Measurements from ENCODE around the gene MGAT5. TPM values are rescaled to one million over a fixed set of nuclear protein-coding genes. Genes with fewer than 3 reads are reported as not detected.

The MGAT5 gene
- total and polyA plus RNA-seq, 5 experiments from 2014 or later, result 3.6 to 61.1 (median 5.8) TPM

DNA sequence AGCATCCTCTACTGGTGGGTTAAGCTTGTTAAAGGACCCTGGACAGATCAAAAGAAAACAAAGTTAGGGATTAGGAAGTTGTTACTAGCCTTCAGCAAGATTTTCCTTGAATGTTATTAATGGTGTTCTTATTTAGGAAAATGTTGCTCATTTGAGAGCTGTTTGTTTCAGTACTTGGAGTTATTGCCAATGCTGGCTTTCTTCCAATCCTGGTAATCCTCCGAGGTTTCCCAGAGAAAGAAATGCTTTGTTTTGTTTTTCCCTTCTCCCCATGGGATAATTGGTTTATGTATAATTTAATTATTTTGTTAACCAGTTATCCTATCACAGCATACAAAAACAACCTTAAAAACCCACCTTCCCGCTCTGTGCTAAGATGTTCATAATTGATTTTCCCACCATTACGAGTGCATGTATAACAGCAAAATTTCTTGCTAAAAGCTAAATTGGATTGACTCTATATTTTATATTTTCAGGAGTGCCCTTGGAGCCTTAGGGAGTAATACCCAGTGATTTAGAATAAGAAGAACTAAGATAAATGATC is 79.8 kb downstream of the MGAT5 start:
- POLR2A ChIA-PET, result no interaction called here
- H3K27ac Mint-ChIP-seq, result no peak overlapping the region
- no peaks in the 10 kb centered on the region for H3K27me3 Mint-ChIP-seq
- peaks cover 2 to 7% (median 4%) of the 10 kb centered on the region in 4 donors for H3K4me1 Mint-ChIP-seq
- H3K4me3 Mint-ChIP-seq, result no peak overlapping the region
- peaks cover 9 to 36% (median 25%) of the 10 kb centered on the region in 3 donors for H3K36me3 Mint-ChIP-seq
- peaks cover 0 to 8% (median 3%) of the 10 kb centered on the region in 9 donors for H3K9me3 Mint-ChIP-seq
- DNase-seq, result no peak
- no peak for ATAC-seq

DNA sequence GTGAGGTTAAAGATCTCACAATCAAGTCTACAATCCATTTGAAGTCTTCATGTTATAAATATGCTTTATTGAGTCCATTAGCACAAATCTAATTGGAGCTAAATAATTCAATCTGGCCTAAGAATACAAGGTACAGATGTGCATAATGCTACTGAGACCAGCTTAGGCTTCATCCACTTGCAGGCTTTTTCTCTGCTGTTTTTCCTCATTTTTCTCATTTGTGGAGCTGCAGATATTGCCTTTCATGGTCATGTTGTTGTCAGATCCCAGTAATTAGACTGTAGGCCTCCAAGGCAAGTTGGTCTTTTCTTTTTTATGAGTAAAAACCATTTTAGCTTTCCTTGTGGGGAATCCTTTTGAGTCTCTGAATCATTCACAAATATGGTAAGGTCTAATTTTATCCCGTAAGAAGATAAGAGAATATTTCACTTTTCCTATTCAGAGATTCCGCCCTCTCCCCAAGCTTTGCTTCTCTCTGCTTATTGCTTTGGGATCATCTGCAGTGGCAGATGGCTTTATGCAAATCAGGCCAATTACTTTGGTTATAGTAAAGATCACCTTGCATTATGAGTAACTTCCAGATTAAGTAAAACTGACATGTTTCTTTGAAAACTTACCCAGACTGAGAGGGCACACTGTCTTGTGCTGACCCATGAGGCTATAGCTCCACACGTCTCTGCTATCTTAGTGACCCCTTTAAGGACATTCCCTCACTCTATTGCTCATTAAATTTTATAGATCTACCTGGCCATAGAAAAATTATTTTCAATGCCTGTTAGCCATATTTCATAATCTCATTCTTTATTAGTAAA is 80.9 kb downstream of the MGAT5 start:
- peaks cover 0 to 7% (median under 1%) of the 10 kb centered on the region in 4 donors for H3K4me1 Mint-ChIP-seq
- no peaks in the 10 kb centered on the region for H3K27me3 Mint-ChIP-seq
- POLR2A ChIA-PET, result no interaction called here
- H3K36me3 Mint-ChIP-seq, result peaks cover 9 to 37% (median 25%) of the 10 kb centered on the region in 3 donors
- H3K9me3 Mint-ChIP-seq, result peaks cover 0 to 8% (median 3%) of the 10 kb centered on the region in 9 donors
- ATAC-seq (no peak), DNase-seq (no peak)
- H3K27ac Mint-ChIP-seq, result peak overlapping the region in 1 of 10 donors; percentile 35
- H3K4me3 Mint-ChIP-seq, result no peak overlapping the region

DNA sequence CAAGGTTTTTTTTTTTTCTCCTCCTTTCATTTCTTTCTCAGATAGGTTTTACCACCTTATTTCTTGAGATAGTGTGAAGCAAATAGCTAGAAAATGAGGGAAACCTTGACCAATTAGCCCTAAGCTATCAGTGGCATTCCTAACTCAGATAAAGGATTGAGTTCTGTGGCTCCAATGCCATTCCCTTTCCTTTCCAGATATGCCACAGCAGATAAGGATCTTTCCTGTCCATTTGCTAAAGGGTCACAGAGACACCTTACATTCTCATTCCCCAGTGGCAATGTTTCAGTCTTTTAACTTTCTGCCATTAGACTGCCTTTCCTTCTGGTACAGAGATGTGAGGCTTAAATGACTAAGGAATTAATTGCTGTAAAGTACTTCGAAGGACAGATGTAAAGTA is 81.7 kb downstream of the MGAT5 start:
- Mint-ChIP-seq H3K9me3 (peaks cover 0 to 8% (median 3%) of the 10 kb centered on the region in 9 donors), H3K4me3 (no peak overlapping the region), H3K4me1 (peaks cover 0 to 7% (median under 1%) of the 10 kb centered on the region in 4 donors), H3K36me3 (peaks cover 9 to 39% (median 26%) of the 10 kb centered on the region in 3 donors), H3K27ac (no peak overlapping the region), H3K27me3 (no peaks in the 10 kb centered on the region)
- DNase-seq (no peak), ATAC-seq (no peak)
- POLR2A ChIA-PET, result interaction anchor here (0.6 kb wide), 1 partner anchor 15 kb away, joined by 3 read pairs; no protein-coding TSS in a partner anchor

DNA sequence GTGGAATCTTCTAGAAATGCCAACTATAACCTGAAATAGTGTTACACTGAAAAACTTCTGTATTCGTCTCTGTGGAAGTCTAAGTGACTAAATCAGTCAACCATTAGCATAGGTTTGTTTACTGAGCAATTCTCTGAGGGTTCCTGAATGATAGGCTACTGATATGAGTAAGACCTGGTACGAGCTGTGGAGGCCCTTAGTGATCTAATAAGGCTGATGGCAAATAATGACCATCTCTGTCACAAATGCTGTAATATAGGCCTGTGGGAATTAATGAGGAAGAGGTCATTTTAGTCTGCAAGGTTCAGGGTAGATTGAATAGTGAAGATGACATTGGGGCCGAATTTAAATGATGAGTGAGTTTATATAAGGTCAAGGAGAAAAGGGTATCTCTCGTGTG is 82.5 kb downstream of the MGAT5 start:
- H3K27ac Mint-ChIP-seq, result no peak overlapping the region

DNA sequence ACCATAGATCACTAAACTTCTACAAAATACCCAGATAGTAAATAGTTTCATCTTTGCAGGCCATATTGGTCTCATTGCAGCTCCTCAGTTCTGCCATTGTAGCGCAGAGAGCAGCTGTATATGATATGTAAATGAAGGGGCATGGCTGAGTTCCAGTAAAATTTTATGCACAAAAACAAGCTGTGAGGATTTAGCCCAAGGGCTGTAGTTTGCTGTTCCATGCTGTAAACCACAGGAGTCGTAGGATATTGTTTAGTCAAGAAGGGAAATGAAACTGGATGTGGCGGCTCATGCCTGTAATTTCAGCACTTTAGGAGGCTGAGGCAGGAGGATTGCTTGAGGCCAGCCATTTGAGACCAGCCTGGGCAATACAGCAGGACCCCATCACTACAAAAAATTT is 83.0 kb downstream of the MGAT5 start:
- ATAC-seq, result no peak
- no peak overlapping the region for H3K27ac Mint-ChIP-seq
- DNase-seq, result no peak
- no peak overlapping the region for H3K4me3 Mint-ChIP-seq
- peaks cover 0 to 34% (median 24%) of the 10 kb centered on the region in 3 donors for H3K36me3 Mint-ChIP-seq
- H3K9me3 Mint-ChIP-seq, result no peaks in the 10 kb centered on the region
- H3K4me1 Mint-ChIP-seq, result peaks cover 0 to 10% (median under 1%) of the 10 kb centered on the region in 4 donors
- H3K27me3 Mint-ChIP-seq, result no peaks in the 10 kb centered on the region
- POLR2A ChIA-PET, result no interaction called here

More for the DNA sequence above, 82.5 kb downstream of the MGAT5 start:
- peaks cover 4 to 36% (median 24%) of the 10 kb centered on the region in 3 donors for H3K36me3 Mint-ChIP-seq
- no peak for DNase-seq
- no peaks in the 10 kb centered on the region for H3K27me3 Mint-ChIP-seq
- POLR2A ChIA-PET, result no interaction called here
- peaks cover 0 to 9% (median under 1%) of the 10 kb centered on the region in 4 donors for H3K4me1 Mint-ChIP-seq
- ATAC-seq, result no peak
- no peak overlapping the region for H3K4me3 Mint-ChIP-seq
- peaks cover 0 to 5% (median 0%) of the 10 kb centered on the region in 9 donors for H3K9me3 Mint-ChIP-seq

DNA sequence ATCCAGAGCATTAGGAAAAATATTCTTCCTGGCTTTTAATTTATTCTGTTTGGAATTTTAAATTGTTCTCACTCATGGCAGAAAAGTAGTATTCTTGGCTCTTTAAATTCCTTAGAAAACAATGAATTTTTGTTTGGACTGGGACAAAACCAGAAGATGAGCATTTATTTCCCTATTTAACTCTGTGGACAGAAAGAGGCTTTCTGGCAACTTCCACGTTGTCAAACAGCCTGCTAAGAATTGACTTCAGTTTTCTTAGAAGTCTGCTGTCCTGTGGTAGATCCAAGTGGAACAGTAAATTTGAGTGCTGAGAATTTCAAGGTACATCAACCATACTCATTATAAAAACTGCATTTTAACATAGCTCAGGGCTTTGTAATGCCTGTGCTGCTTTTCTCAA is 83.8 kb downstream of the MGAT5 start:
- H3K36me3 Mint-ChIP-seq, result peaks cover 0 to 38% (median 28%) of the 10 kb centered on the region in 3 donors
- no peak overlapping the region for H3K4me3 Mint-ChIP-seq
- H3K9me3 Mint-ChIP-seq, result no peaks in the 10 kb centered on the region
- POLR2A ChIA-PET, result no interaction called here
- H3K4me1 Mint-ChIP-seq, result peaks cover 0 to 10% (median under 1%) of the 10 kb centered on the region in 4 donors
- no peaks in the 10 kb centered on the region for H3K27me3 Mint-ChIP-seq
- DNase-seq (no peak), ATAC-seq (no peak)
- H3K27ac Mint-ChIP-seq, result no peak overlapping the region

DNA sequence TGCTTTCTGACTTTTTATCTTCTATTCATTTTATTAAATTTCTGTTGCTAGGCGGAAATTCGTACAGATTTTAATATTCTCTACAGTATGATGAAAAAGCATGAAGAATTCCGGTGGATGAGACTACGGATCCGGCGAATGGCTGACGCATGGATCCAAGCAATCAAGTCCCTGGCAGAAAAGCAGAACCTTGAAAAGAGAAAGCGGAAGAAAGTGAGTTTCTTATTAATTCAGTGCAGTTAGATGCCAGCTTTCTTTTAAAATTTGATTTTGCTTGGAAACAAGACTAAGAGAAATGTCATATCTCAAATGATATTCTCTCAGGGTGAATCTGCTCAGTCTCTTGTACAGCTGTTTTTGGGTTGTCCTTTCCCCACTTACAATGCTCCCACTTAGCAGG is 84.3 kb downstream of the MGAT5 start:
- Mint-ChIP-seq H3K4me3 (no peak overlapping the region), H3K9me3 (no peaks in the 10 kb centered on the region), H3K27ac (peak overlapping the region in 1 of 10 donors; percentile 36), H3K27me3 (no peaks in the 10 kb centered on the region), H3K36me3 (peaks cover 0 to 43% (median 30%) of the 10 kb centered on the region in 3 donors), H3K4me1 (peaks cover 0 to 10% (median under 1%) of the 10 kb centered on the region in 4 donors)
- POLR2A ChIA-PET, result no interaction called here
- ATAC-seq, result no peak
- DNase-seq, result no peak

DNA sequence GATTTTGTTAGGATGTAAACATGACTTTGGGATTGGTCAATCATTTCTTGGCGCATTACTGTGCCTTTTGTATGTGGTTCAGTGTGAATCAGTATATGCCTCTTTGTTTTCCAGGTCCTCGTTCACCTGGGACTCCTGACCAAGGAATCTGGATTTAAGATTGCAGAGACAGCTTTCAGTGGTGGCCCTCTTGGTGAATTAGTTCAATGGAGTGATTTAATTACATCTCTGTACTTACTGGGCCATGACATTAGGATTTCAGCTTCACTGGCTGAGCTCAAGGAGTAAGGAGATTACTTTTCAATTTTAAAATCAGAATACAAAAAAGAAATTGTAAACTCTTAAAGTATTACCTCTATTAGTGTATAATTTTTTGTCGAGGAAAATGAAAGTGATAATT is 87.6 kb downstream of the MGAT5 start:
- no peaks in the 10 kb centered on the region for H3K27me3 Mint-ChIP-seq
- H3K9me3 Mint-ChIP-seq, result no peaks in the 10 kb centered on the region
- DNase-seq (no peak), ATAC-seq (no peak)
- no peak overlapping the region for H3K4me3 Mint-ChIP-seq
- H3K27ac Mint-ChIP-seq, result peak overlapping the region in 1 of 10 donors; percentile 27
- peaks cover 0 to 4% (median 2%) of the 10 kb centered on the region in 4 donors for H3K4me1 Mint-ChIP-seq
- POLR2A ChIA-PET, result no interaction called here
- peaks cover 21 to 68% (median 43%) of the 10 kb centered on the region in 3 donors for H3K36me3 Mint-ChIP-seq

DNA sequence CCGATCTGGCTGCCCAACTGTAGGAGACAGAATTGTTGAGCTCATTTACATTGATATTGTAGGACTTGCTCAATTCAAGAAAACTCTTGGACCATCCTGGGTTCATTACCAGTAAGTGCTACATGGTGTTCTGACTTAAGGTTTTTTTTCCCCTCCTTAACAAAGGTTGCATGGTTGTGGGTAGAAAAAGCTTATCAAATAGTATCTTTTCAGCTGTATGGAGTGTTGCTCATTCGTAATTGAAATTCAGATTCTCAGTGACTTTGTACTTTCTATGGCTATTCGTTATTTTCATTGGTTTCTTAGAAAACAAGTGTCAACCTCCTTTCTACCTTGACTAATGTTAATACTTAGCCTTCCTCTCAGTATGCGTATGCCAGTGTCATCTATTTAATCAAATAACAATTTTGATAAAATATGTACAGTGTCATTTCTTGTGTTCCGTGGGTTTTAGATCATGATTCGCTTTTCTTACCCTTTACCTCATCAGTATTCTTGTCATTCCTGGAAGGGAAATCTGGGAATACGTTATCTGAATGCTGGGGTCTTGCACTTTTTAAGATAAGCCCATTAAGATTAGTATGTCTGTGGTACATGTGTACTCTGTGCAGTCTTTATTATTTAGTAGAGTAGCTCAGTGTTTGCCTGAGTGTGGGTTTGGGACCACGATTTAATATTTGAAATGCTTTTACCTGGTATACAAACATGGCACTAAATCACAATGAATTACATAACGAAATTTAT is 91.3 kb downstream of the MGAT5 start:
- H3K27me3 Mint-ChIP-seq, result no peaks in the 10 kb centered on the region
- H3K27ac Mint-ChIP-seq, result no peak overlapping the region
- POLR2A ChIA-PET, result no interaction called here
- H3K4me1 Mint-ChIP-seq, result peaks cover 0 to 10% (median 3%) of the 10 kb centered on the region in 4 donors
- H3K36me3 Mint-ChIP-seq, result peaks cover 21 to 61% (median 38%) of the 10 kb centered on the region in 3 donors
- ATAC-seq (no peak), DNase-seq (no peak)
- H3K4me3 Mint-ChIP-seq, result no peak overlapping the region
- no peaks in the 10 kb centered on the region for H3K9me3 Mint-ChIP-seq

DNA sequence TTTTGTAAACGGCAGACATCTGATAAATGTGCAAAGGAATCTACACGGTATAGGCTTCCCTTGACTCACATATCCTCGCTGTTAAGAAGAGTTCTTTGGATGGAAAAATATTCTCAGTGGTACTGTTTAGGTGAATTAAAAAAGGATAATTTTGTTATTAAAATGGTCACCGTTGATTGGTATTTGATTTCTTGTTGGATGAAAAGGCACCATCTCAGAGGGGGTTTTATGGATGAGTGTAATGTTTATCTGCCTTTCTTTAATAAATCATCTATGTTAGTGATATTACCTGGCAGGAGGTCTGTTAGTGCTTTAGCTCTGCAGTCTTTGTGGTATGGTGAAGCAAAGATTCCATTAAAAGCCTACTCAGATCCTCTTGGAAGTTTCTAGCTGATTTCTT is 92.3 kb downstream of the MGAT5 start:
- Mint-ChIP-seq H3K27ac (no peak overlapping the region), H3K27me3 (no peaks in the 10 kb centered on the region), H3K4me3 (no peak overlapping the region), H3K36me3 (peaks cover 26 to 67% (median 43%) of the 10 kb centered on the region in 3 donors), H3K9me3 (no peaks in the 10 kb centered on the region), H3K4me1 (peaks cover 0 to 10% (median 3%) of the 10 kb centered on the region in 4 donors)
- ATAC-seq (no peak), DNase-seq (no peak)
- POLR2A ChIA-PET, result no interaction called here

DNA sequence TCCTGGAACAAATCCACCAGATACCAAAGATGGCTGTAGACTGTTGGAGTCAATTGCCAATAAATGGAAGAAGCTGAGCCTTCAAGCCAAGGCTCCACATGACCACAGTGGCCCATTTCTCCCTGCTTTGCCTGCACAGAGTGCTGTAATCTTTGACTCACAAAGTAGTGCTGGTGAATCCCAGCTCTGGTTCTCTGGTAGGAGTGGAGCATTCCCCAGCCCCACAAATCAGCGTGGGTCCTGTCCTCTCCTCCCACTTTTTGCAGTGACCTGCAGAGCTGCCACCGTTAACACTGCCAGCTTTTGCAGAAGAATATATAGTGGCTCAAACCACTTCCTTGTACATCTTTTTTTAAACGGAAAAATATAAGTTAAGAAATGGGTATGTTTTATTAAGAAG is 93.9 kb downstream of the MGAT5 start:
- ATAC-seq (no peak), DNase-seq (no peak)
- H3K27ac Mint-ChIP-seq, result peak overlapping the region in 2 of 10 donors; percentile 12 to 34
- H3K4me1 Mint-ChIP-seq, result peaks cover 0 to 6% (median 3%) of the 10 kb centered on the region in 4 donors
- no peak overlapping the region for H3K4me3 Mint-ChIP-seq
- POLR2A ChIA-PET, result no interaction called here
- no peaks in the 10 kb centered on the region for H3K9me3 Mint-ChIP-seq
- peaks cover 31 to 75% (median 40%) of the 10 kb centered on the region in 3 donors for H3K36me3 Mint-ChIP-seq
- H3K27me3 Mint-ChIP-seq, result no peaks in the 10 kb centered on the region

DNA sequence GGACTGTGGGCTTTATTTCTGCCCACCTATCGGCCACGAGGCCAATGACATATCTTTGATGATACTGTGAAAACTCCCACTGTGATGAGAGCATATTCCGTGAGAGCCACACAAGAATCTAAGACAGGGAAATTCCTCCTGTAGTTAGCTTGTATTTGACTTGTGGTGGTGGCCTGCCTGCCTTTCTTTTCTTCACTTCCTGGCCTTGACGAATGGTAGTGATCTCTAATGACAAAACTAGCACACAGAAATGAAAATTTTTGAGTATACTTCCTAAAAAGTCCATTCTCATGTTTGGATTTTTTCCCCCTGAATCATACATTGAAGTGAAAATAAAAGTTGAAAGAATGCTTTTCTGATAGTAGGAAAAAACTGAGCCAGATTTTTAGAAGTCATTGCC is 94.4 kb downstream of the MGAT5 start:
- no peak for DNase-seq
- POLR2A ChIA-PET, result no interaction called here
- peaks cover 33 to 75% (median 40%) of the 10 kb centered on the region in 3 donors for H3K36me3 Mint-ChIP-seq
- H3K4me1 Mint-ChIP-seq, result peaks cover 0 to 6% (median 3%) of the 10 kb centered on the region in 4 donors
- H3K9me3 Mint-ChIP-seq, result no peaks in the 10 kb centered on the region
- no peak overlapping the region for H3K4me3 Mint-ChIP-seq
- peak overlapping the region in 3 of 10 donors; percentile 12 to 49 (median 34) for H3K27ac Mint-ChIP-seq
- no peak for ATAC-seq
- H3K27me3 Mint-ChIP-seq, result no peaks in the 10 kb centered on the region

DNA sequence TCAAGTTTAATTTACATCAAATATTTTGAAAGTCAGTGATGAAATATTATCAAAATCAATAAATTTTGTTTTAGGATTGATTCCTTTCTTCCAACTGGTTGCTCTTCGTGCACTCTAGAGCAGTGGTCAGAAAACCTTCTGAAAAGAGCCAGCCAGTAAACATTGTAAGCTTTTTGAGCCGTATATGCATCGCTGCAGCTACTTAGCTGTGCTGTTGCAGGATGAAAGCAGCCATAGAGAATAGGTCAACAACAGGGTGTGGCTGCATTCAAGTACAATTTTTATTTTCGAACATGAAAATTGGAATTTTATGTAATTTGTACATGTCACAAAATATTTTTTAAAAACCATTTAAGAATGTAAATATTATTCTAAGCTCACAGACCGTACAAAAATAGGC is 94.9 kb downstream of the MGAT5 start:
- POLR2A ChIA-PET, result no interaction called here
- DNase-seq, result no peak
- H3K4me1 Mint-ChIP-seq, result peaks cover 0 to 6% (median 3%) of the 10 kb centered on the region in 4 donors
- H3K27me3 Mint-ChIP-seq, result no peaks in the 10 kb centered on the region
- H3K9me3 Mint-ChIP-seq, result no peaks in the 10 kb centered on the region
- H3K4me3 Mint-ChIP-seq, result no peak overlapping the region
- no peak for ATAC-seq
- peaks cover 28 to 75% (median 41%) of the 10 kb centered on the region in 3 donors for H3K36me3 Mint-ChIP-seq
- H3K27ac Mint-ChIP-seq, result no peak overlapping the region

Measured in naive thymus-derived CD8-positive, alpha-beta T cell (primary cell).